GM21390 (cell line): Measurements from ENCODE around the gene RNF126.
"Not testable (repeated sequence)": the region's sequence is repeated elsewhere in the genome, so short reads cannot be mapped to it uniquely, and the experiment has no call there.

Experiments
- ATAC-seq: cut with Tn5 transposase; IDR thresholded peaks from one replicate; pipeline ENCODE4 v1.9.1; 2021; ENCODE audit not compliant: unreplicated experiment

Gene RNF126

GRCh38 chr19:632579-633067 lies 30.4 kb downstream of the RNF126 start:
- ATAC-seq = no peak

GRCh38 chr19:629961-630714 lies 32.9 kb downstream of the RNF126 start:
- no peak for ATAC-seq

- ATAC-seq = not testable (repeated sequence)
Observed at GRCh38 chr19:629515-629914, 33.5 kb downstream of the RNF126 start.

- ATAC-seq = no peak
Observed at GRCh38 chr19:628168-628567, 34.8 kb downstream of the RNF126 start.

DNA sequence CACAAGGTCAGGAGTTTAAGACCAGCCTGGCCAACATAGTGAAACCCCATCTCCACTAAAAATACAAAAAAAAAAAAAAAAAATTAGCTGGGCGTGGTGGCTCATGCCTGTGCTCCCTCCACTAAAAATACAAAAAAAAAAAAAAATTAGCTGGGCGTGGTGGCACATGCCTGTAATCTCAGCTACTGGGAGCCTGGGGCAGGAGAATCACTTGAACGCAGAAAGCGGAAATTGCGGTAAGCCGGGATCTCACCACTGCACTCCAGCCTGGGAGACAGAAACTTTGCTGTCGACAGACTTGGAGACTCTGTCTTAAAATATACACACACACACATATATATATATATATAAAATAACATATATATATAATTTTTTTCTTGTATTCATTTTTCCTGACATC lies 36.4 kb downstream of the RNF126 start:
- not testable (repeated sequence) for ATAC-seq

DNA sequence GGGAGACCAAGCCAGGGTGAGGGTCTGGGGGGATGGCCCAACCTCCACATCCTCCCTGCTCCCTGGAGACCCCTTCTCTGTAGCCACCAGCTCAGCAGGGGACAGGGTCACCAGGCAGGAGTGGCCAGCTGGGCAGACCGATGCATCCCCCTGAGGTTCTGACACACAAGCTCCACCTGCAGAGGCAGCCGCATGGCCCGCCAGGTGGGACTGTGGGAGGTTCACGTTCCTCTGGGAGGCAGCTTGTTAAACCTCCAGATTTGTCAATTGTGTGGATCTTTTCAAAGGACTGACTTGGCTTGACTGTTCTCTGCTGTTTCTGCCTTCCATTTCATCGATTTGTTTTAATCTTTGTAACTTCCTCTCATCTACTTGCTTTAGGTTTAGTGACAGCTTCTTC lies 37.8 kb downstream of the RNF126 start:
- no peak for ATAC-seq

GRCh38 chr19:624433-625109 lies 38.4 kb downstream of the RNF126 start:
- ATAC-seq = no peak

DNA sequence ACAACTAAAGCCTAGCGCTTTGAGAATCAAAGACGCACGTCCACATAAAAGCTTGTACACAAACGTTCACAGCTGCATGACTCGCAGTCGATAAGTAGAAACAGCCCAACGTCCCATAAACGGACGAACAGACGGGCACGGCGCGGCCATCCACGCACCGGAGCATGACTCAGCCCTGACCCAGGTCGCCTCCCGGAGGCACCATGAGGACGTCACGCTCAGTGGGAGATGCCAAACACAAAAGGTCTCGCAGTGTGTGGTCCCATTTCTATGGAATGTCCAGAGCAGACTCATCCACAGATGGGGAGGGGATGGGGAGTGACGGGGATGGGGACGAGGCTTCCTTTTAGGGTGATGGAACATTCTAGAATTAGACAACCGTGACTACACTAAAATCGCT lies 39.0 kb downstream of the RNF126 start:
- no peak for ATAC-seq

DNA sequence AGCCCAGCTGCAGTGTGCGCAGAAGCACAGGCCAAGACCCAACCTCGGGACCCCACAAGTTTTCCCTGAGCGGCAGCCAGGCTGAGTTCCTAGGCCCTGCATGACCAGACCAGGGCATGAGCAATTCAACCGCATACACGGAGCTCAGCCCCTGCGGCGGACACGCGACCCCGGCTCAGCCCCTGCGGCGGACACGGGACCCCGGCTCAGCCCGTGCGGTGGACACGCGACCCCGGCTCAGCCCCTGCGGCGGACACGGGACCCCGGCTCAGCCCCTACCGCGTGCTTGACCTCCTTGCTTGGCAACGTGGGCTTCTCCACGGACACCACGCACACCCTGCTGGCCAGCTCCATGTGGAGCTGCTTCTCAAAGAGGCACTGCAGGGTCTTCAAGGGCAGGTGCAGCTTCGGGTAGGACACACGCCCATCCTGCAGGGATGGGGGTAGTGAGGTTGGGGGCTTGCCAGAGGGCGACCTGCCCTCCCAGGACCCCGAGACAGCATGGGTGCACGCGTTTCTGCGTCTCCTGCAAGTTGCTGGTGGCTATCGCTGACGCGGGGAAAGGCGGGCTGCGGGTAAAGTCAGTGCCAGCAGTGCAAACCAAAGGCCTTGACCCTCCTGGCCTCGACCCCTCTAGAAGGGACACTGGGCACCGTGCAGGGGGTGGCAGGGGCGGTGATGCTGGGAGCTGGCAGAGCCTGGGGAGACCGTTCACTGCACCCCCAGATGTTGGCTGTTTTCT lies 39.7 kb downstream of the RNF126 start:
- ATAC-seq = no peak

- no peak for ATAC-seq
Observed at GRCh38 chr19:622666-623065, 40.3 kb downstream of the RNF126 start.

DNA sequence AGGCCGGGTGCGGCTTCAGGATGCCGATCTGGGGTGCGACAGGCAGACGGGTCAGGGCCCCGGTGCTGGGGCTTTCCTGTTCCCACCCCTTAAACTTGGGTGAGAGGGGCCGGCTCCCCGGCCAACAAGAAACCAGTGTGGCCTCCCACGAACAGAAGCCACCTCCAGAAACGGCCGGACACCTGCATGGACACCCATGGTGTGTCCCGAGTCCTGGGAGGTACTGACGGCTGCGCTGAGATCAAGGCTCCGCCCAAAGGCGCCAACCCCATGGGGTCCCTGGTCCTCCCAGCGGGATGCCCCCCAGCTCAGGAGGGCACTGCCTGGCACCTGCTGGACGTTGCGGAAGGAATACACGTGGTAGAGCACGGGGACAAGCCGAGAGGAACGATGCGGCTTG lies 41.2 kb downstream of the RNF126 start:
- no peak for ATAC-seq

GRCh38 chr19:621191-621590 lies 41.8 kb downstream of the RNF126 start:
- not testable (repeated sequence) for ATAC-seq

- no peak for ATAC-seq
Observed at GRCh38 chr19:620166-620862, 42.7 kb downstream of the RNF126 start.

DNA sequence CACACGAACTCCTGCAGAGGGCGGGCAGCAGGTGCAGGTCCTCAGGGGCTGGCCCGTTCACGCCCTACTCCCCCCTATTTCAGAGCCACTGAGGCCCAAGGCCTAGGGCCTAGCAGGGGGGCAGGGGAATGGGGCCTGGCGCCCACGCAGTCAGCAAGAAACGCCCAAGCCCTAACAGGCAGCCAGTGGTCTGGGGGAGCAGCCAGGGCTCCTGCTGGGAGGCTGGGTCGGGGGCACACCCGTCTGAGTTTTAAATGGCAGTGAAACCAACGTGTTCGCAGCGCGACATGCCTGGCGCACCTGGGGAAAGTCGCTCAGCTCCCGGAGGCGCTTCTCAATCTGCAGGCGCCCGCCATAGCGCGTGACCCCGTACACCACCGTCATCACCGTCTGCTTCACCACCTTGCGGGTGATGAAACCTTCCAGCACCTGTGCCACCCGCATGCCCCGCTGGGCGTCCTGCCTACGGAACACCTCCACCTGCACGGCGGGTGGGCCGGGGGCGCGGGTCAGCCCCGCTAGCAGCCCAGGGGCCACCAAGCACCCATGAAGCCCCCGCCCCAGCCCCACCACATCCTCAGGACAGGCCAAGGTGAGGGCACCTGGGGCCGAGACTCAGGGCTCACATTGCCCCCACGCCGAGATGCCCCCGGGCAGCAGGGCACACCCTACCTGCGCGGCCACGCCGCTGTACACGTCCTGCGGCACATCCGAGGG lies 43.6 kb downstream of the RNF126 start:
- no peak for ATAC-seq

- no peak for ATAC-seq
Observed at GRCh38 chr19:618674-619285, 44.2 kb downstream of the RNF126 start.

DNA sequence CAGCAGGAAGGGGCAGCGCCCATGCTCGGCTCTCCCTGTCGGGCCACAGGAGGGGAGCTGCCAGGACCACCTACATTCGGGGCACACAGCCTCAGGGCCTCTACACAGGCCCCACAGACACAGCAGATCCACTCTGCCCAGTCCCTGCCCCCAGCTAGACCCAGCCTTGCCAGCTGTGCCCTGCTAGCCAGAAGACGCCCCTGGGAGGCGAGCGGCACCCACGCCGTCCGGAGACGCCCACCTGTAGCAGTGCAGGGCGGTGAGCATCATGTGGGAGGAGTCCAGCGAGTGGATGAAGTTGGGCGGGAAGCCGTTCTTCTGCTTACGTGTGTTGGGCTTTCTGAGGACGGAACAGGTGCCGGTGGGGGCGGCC lies 44.8 kb downstream of the RNF126 start:
- no peak for ATAC-seq

DNA sequence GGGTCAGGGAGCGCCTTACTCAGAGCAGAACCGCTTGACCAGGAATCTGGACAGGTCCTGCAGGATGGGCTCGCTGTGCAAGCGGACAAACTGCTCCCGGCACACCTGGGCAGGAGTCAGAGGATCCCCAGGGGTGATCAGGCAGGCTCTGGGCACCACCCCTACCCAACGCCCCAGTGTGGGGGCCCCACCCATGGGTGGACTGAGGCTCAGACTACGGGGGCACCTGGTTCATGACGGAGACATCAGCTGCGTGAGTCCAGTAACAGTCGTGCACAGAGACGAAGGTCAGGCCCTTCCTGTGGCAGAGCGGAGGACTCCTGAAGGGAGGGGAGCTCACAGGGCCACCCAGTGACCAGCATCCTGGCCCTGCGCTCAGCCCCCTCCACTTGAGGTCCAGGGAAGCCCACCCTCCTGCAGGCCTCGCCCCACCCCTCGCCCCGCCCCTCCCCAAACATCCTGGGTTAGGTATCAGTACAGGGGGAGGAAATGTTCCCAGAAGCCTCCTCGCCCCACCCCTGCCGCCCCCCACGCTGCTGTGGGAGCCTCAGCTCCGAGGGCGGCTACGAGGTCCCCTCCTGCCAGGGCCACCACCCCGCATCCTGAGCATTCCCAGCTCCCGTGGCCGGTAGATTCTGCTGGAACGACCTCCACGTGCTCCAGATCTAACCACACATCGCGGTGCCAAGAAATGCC lies 45.3 kb downstream of the RNF126 start:
- no peak for ATAC-seq

DNA sequence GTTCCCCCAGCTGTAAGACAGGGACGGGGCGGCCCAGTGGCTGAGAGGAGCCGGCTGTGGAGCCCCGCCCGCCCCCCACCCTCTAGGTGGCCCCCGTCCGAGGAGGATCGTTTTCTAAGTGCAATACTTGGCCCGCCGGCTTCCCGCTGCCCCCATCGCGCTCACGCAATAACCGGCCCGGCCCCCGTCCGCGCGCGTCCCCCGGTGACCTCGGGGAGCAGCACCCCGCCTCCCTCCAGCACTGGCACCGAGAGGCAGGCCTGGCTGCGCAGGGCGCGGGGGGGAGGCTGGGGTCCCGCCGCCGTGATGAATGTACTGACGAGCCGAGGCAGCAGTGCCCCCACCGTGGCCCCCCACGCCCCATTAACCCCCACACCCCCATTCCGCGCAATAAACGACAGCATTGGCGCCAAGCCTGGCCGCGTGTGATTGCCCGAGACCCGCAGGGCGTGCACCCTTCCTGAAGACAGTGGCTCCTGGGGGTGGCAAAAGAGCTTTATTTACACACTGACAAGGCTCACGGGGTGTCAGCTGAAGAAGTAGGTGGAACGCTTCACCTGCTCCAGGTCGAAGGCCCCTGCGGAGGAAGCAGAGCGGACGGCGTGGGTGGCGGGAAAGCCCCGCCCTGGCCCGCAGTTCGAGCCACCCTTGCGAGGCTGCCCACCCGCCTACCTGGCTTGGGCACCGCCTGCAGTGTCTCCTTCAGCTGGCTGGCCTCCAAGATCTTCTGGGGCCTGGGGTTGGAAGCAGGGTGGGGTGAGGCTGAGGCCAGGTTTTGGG lies 46.1 kb downstream of the RNF126 start:
- ATAC-seq = no peak
